DOHH2 (cell line): ENCODE measurements around the gene EME2.

Source experiments
- H3F3A ChIP-seq: fragments of 200-600 bp; sonication (generic), shearing (Covaris generic); 2 replicates; pipeline ENCODE4 v1.6.0; 2016; ENCODE audit warnings: antibody characterized with exemption, mild to moderate bottlenecking; ENCODE audit not compliant: control insufficient read depth, insufficient read depth
- H3K27ac ChIP-seq: fragments of 200-600 bp; sonication (generic); 2 replicates; pipeline ENCODE4 v1.5.1; 2014; ENCODE audit warnings: low read depth, mild to moderate bottlenecking, low read length, moderate library complexity
- H3K27me3 ChIP-seq: fragments of 200-600 bp; sonication (generic); 2 replicates; pipeline ENCODE4 v1.6.1; 2014; ENCODE audit warnings: mild to moderate bottlenecking, low read length, mixed read lengths; ENCODE audit not compliant: control insufficient read depth
- H3K36me3 ChIP-seq: fragments of 200-600 bp; sonication (generic); 2 replicates; pipeline ENCODE4 v1.6.1; 2014; ENCODE audit warnings: mild to moderate bottlenecking, low read length, moderate library complexity, mixed read lengths; ENCODE audit not compliant: control insufficient read depth
- H3K4me1 ChIP-seq: fragments of 200-600 bp; sonication (generic); 2 replicates; pipeline ENCODE4 v1.6.1; 2014; ENCODE audit warnings: mild to moderate bottlenecking, low read length, mixed read lengths; ENCODE audit not compliant: control insufficient read depth
- H3K4me2 ChIP-seq: fragments of 200-600 bp; sonication (generic); 2 replicates; pipeline ENCODE4 v1.6.0; 2014; ENCODE audit warnings: mild to moderate bottlenecking, low read length, moderate library complexity
- H3K4me3 ChIP-seq: fragments of 200-600 bp; sonication (generic); 2 replicates; pipeline ENCODE4 v1.5.1; 2014; ENCODE audit warnings: mild to moderate bottlenecking, low read length, mixed read lengths
- H3K79me2 ChIP-seq: fragments of 200-600 bp; sonication (generic); 2 replicates; pipeline ENCODE4 v1.6.1; 2014; ENCODE audit warnings: mild to moderate bottlenecking, low read length, mixed read lengths; ENCODE audit not compliant: control insufficient read depth
- H3K9me2 ChIP-seq: fragments of 200-600 bp; sonication (generic); replicated peaks from 2 replicates; pipeline ENCODE4 v1.6.1; 2014; ENCODE audit warnings: mild to moderate bottlenecking, low read length, mixed read lengths; ENCODE audit not compliant: control insufficient read depth
- H3K9me3 ChIP-seq: fragments of 200-600 bp; sonication (generic); 2 replicates; pipeline ENCODE4 v1.6.1; 2014; ENCODE audit warnings: antibody characterized with exemption, low read length, mixed read lengths; ENCODE audit not compliant: control insufficient read depth, insufficient read depth
- H4K20me1 ChIP-seq: fragments of 200-600 bp; sonication (generic); 2 replicates; pipeline ENCODE4 v1.6.0; 2014; ENCODE audit warnings: low read depth, mild to moderate bottlenecking, antibody characterized with exemption, low read length, moderate library complexity; ENCODE audit not compliant: control insufficient read depth, insufficient read depth
- EZH2phosphoT487 ChIP-seq: fragments of 200-600 bp; sonication (generic); IDR thresholded peaks from 2 replicates; pipeline ENCODE4 v1.6.1; 2017; ENCODE audit warnings: borderline replicate concordance, mild to moderate bottlenecking, antibody characterized with exemption, low read length, moderate library complexity, mixed read lengths
- TF ChIP-seq, protein P1 (sequence below): fragments of 200-600 bp; sonication (generic); IDR thresholded peaks from one replicate; pipeline ENCODE4 v1.5.1; 2014; ENCODE audit warnings: antibody characterized with exemption, mild to moderate bottlenecking, low read depth, low read length; ENCODE audit not compliant: poor library complexity, severe bottlenecking

Gene EME2

GRCh38 chr16:1790261-1790610 lies 17.6 kb downstream of the EME2 start:
- Histone ChIP-seq H3K36me3 (peaks cover 15% of the 10 kb centered on the region), H3K79me2 (peaks cover 27% of the 10 kb centered on the region), H3K4me1 (no peaks in the 10 kb centered on the region), H4K20me1 (no peaks in the 10 kb centered on the region), H3K9me3 (no peaks in the 10 kb centered on the region), H3K27ac (no peak overlapping the region), H3K9me2 (no peaks in the 10 kb centered on the region), H3K27me3 (no peaks in the 10 kb centered on the region), H3K4me2 (no peak overlapping the region), H3F3A (no peaks in the 10 kb centered on the region), H3K4me3 (no peak overlapping the region)
- TF ChIP-seq EZH2phosphoT487, result no peak

- TF ChIP-seq EZH2phosphoT487, result no peak
- TF ChIP-seq, protein P1, sequence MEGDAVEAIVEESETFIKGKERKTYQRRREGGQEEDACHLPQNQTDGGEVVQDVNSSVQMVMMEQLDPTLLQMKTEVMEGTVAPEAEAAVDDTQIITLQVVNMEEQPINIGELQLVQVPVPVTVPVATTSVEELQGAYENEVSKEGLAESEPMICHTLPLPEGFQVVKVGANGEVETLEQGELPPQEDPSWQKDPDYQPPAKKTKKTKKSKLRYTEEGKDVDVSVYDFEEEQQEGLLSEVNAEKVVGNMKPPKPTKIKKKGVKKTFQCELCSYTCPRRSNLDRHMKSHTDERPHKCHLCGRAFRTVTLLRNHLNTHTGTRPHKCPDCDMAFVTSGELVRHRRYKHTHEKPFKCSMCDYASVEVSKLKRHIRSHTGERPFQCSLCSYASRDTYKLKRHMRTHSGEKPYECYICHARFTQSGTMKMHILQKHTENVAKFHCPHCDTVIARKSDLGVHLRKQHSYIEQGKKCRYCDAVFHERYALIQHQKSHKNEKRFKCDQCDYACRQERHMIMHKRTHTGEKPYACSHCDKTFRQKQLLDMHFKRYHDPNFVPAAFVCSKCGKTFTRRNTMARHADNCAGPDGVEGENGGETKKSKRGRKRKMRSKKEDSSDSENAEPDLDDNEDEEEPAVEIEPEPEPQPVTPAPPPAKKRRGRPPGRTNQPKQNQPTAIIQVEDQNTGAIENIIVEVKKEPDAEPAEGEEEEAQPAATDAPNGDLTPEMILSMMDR, result no peak
- Histone ChIP-seq H4K20me1 (no peaks in the 10 kb centered on the region), H3K4me2 (no peak overlapping the region), H3K4me3 (no peak overlapping the region), H3F3A (no peaks in the 10 kb centered on the region), H3K4me1 (no peaks in the 10 kb centered on the region), H3K36me3 (peaks cover 13% of the 10 kb centered on the region), H3K27ac (no peak overlapping the region), H3K27me3 (no peaks in the 10 kb centered on the region), H3K79me2 (peaks cover 22% of the 10 kb centered on the region), H3K9me3 (no peaks in the 10 kb centered on the region), H3K9me2 (no peaks in the 10 kb centered on the region)
Observed at GRCh38 chr16:1790611-1791255, 18.1 kb downstream of the EME2 start.

DNA sequence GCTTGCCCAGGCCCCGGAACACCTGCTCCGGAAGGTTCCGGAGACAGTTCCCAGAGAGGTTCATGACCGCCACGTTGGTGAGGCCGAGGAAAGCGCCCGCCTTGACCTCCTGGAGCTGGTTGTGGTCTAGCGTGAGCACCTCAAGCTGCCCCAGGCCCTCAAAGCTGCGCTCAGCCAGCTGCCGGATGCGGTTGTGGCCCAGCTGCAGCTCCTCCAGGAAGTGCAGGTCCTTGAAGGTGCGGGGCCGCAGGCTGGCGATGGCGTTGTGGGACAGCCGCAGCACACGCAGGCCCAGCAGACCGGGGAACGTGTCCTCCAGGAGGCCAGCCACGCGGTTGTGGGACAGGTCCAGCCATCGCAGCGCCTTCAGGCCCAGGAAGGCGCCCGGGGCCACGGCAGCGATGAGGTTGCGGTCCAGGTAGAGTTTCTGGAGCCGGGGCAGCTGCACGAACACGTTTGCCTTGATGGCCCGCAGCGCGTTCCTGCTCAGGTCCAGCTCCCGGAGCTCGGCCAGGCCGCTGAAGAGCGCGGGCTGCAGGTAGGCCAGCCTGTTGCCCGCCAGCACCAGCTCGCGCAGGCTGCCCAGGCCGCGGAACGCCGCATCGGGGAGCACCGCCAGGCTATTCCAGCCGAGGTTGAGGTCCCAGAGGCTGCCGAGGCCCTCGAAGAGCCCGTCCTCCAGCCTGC lies 18.8 kb downstream of the EME2 start:
- TF ChIP-seq, protein P1, result no peak
- TF ChIP-seq EZH2phosphoT487, result no peak
- Histone ChIP-seq H3F3A (no peaks in the 10 kb centered on the region), H3K79me2 (peaks cover 15% of the 10 kb centered on the region), H3K4me2 (no peak overlapping the region), H4K20me1 (no peaks in the 10 kb centered on the region), H3K9me2 (no peaks in the 10 kb centered on the region), H3K27me3 (no peaks in the 10 kb centered on the region), H3K9me3 (no peaks in the 10 kb centered on the region), H3K4me3 (no peak overlapping the region), H3K27ac (no peak overlapping the region), H3K4me1 (no peaks in the 10 kb centered on the region), H3K36me3 (peaks cover 10% of the 10 kb centered on the region; the same call in 1 of the 2 replicates)
